Smooth muscle cell (in vitro differentiated cells): ENCODE data around the gene BUD23. TPM values are rescaled to one million over a fixed set of nuclear protein-coding genes. Genes with fewer than 3 reads are reported as not detected.

Experiments
- DNase-seq: peaks from one replicate; lab custom pipeline; 2025; ENCODE audit not compliant: unreplicated experiment; lab: John Stamatoyannopoulos, UW
- H2AFZ ChIP-seq: fragments of 200-600 bp; sonication (generic); 2 replicates; pipeline ENCODE4 v1.6.0; 2016; ENCODE audit warnings: antibody characterized with exemption, low read depth, mild to moderate bottlenecking
- H3F3A ChIP-seq: fragments of 200-600 bp; sonication (generic); 2 replicates; pipeline ENCODE4 v1.6.0; 2017; ENCODE audit warnings: antibody characterized with exemption, low read depth
- H3K27ac ChIP-seq: fragments of 200-600 bp; sonication (generic); 2 replicates; pipeline ENCODE4 v1.5.1; 2016; ENCODE audit warnings: low read depth, mild to moderate bottlenecking
- H3K27me3 ChIP-seq: fragments of 200-600 bp; sonication (generic); 2 replicates; pipeline ENCODE4 v1.6.1; 2016; ENCODE audit warnings: low read depth, mild to moderate bottlenecking
- H3K36me3 ChIP-seq: fragments of 200-600 bp; sonication (generic); 2 replicates; pipeline ENCODE4 v1.5.1; 2016; ENCODE audit warnings: low read depth
- H3K4me1 ChIP-seq: fragments of 200-600 bp; sonication (generic); 2 replicates; pipeline ENCODE4 v1.5.1; 2016; ENCODE audit warnings: low read depth
- H3K4me2 ChIP-seq: fragments of 200-600 bp; sonication (generic); 2 replicates; pipeline ENCODE4 v1.6.0; 2016; ENCODE audit warnings: mild to moderate bottlenecking
- H3K4me3 ChIP-seq: fragments of 200-600 bp; sonication (generic); 2 replicates; pipeline ENCODE4 v1.5.1; 2016; ENCODE audit warnings: mild to moderate bottlenecking
- H3K79me2 ChIP-seq: fragments of 200-600 bp; sonication (generic); 2 replicates; pipeline ENCODE4 v1.6.0; 2016; ENCODE audit warnings: low read depth, mild to moderate bottlenecking
- H3K9ac ChIP-seq: fragments of 200-600 bp; sonication (generic); 2 replicates; pipeline ENCODE4 v1.6.0; 2016; ENCODE audit warnings: low read depth
- H3K9me3 ChIP-seq: fragments of 200-600 bp; sonication (generic); replicated peaks from 2 replicates; pipeline ENCODE4 v1.5.1; 2016; ENCODE audit warnings: low read depth
- H4K20me1 ChIP-seq: fragments of 200-600 bp; sonication (generic); 2 replicates; pipeline ENCODE4 v1.6.0; 2016; ENCODE audit warnings: low read depth
- WGBS: methylation state at CpG from one replicate; pipeline ENCODE4 v1.1.7; 2016; ENCODE audit warnings: low lambda C conversion rate; 5-methylcytosine and 5-hydroxymethylcytosine counted together
- polyA plus RNA-seq: library from polyadenylated mRNA; unstranded; fragments of >200 nt; fragmentation: Nextera tagmentation; extraction: Ambion mirVana; gene quantifications from 2 replicates; pipeline ENCODE4 v1.2.1, GENCODE V29; 2016
- total RNA-seq: library from RNA; depleted of rRNA; stranded (reverse); fragments of >200 nt; gene quantifications from 2 replicates; pipeline ENCODE4 v1.2.3, GENCODE V29; 2014
- TF ChIP-seq, protein P1 (sequence below): fragments of 200-600 bp; sonication (generic); IDR thresholded peaks from 2 replicates; pipeline ENCODE4 v1.5.1; 2017; ENCODE audit warnings: borderline replicate concordance, mild to moderate bottlenecking, antibody characterized with exemption; ENCODE audit not compliant: insufficient read depth, poor library complexity, severe bottlenecking

BUD23 gene, protein sequence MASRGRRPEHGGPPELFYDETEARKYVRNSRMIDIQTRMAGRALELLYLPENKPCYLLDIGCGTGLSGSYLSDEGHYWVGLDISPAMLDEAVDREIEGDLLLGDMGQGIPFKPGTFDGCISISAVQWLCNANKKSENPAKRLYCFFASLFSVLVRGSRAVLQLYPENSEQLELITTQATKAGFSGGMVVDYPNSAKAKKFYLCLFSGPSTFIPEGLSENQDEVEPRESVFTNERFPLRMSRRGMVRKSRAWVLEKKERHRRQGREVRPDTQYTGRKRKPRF
- total RNA-seq (35.6 and 43.0 TPM in 2 replicates), polyA plus RNA-seq (114 and 116 TPM in 2 replicates)

DNA sequence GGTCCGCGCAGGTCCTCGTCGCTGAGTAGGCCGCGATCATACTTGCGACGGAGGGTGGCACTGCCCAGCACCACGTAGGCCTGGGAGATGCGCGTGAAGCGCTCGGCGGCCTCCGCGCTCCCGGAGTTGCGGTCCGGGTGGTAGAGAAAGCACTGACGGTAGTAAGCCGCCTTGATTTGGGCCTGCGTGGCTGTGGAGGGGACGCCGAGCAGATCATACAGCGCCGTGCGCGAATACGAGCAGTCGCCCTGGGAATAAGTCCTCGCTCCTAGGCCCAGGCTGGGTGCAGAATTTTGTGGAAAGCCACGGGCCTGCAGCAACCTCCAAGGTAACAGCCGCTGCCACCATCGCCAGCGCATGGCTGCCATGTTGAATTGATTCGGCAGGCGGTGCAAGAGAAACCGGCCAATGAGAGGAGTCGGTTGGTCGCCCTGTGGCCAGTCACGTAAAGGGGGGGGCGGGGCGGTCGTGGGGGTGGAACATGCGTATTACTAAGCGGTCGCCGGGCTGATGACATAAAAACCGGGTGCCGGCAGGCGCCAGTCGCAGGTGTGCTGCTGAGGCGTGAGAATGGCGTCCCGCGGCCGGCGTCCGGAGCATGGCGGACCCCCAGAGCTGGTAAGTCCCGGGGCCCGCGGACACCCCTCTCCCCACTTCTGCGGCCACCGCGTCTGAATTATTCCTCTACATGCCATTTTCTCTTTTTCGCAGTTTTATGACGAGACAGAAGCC lies at the start of gene BUD23, which contains the start of gene DNAJC30:
Gene BUD23, plus strand, starts transcription at position 542 of the 732 bp plus-strand sequence. Its CDS starts 29 bp downstream, at position 571.
Gene DNAJC30, minus strand, starts transcription at position 398 of the 732 bp plus-strand sequence. Its CDS starts 30 bp downstream, at position 368.
- H3K4me1 ChIP-seq, result peaks cover 18% of the 10 kb centered on the region
- TF ChIP-seq, protein P1, sequence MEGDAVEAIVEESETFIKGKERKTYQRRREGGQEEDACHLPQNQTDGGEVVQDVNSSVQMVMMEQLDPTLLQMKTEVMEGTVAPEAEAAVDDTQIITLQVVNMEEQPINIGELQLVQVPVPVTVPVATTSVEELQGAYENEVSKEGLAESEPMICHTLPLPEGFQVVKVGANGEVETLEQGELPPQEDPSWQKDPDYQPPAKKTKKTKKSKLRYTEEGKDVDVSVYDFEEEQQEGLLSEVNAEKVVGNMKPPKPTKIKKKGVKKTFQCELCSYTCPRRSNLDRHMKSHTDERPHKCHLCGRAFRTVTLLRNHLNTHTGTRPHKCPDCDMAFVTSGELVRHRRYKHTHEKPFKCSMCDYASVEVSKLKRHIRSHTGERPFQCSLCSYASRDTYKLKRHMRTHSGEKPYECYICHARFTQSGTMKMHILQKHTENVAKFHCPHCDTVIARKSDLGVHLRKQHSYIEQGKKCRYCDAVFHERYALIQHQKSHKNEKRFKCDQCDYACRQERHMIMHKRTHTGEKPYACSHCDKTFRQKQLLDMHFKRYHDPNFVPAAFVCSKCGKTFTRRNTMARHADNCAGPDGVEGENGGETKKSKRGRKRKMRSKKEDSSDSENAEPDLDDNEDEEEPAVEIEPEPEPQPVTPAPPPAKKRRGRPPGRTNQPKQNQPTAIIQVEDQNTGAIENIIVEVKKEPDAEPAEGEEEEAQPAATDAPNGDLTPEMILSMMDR, result no peak
- H2AFZ ChIP-seq, result peak within 1 kb of the TSS; percentile 98
- H4K20me1 ChIP-seq, result peaks cover 21% of the 10 kb centered on the region
- peak within 1 kb of the TSS; percentile 99 for H3K4me2 ChIP-seq
- H3K4me3 ChIP-seq, result peak within 1 kb of the TSS; percentile 100
- no peaks in the 10 kb centered on the region for H3F3A ChIP-seq
- H3K9me3 ChIP-seq, result no peaks in the 10 kb centered on the region
- H3K36me3 ChIP-seq, result no peaks in the 10 kb centered on the region
- H3K27ac ChIP-seq, result peak within 1 kb of the TSS; percentile 75
- peak; percentile 95 for DNase-seq
- H3K9ac ChIP-seq, result peak within 1 kb of the TSS; percentile 90
- peaks cover 56% of the 10 kb centered on the region for H3K79me2 ChIP-seq
- H3K27me3 ChIP-seq, result no peaks in the 10 kb centered on the region
- WGBS, result 1% methylated on average over 65 of the region's 68 CpGs

- Histone ChIP-seq H2AFZ (no peak overlapping the region), H3K9ac (no peak overlapping the region)
Observed at GRCh38 chr7:73633844-73634243, 49.6 kb upstream of the BUD23 start.

DNA sequence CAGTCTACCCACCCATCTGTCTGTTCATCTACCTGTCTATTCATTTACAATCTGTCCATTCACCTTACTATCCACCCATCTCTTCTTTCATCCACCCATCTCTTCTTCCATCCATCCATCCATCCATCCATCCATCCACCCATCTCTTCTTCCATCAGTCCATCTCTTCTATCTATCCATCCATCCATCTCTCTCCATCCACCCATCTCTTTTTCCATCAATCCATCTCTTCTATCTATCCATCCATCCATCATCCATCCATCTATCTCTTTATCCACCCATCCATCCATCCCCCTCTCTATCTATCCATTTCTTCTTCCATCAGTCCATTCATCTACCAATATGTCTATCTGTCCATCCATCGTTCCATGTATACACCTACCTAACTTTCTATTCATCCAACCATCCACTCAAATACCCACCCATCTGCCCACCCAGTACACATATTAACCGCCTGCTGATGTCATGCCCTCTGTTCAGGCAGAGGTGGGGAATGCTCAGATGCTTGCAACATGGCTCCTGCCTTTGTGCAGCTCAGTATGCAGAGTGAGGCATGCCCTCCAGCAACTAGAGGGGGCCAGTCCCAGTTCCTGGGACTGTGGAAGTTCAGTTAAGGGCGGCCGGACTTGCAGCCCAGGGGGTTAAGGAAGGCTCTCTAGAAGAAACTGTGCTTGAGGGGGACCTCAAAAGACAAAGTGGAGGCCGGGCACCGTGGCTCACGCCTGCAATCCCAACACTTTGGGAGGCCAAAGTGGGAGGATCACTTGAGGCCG lies 47.8 kb upstream of the BUD23 start:
- peaks cover 7% of the 10 kb centered on the region for H3K27me3 ChIP-seq
- no peaks in the 10 kb centered on the region for H3K36me3 ChIP-seq
- no peak overlapping the region for H2AFZ ChIP-seq
- H3K27ac ChIP-seq, result no peak overlapping the region
- no peak overlapping the region for H3K4me2 ChIP-seq
- TF ChIP-seq, protein P1, result no peak
- H4K20me1 ChIP-seq, result no peaks in the 10 kb centered on the region
- WGBS, result 94% methylated on average over 8 of the region's 8 CpGs
- no peaks in the 10 kb centered on the region for H3K4me1 ChIP-seq
- no peak for DNase-seq
- H3F3A ChIP-seq, result no peaks in the 10 kb centered on the region
- H3K4me3 ChIP-seq, result no peak overlapping the region
- no peaks in the 10 kb centered on the region for H3K79me2 ChIP-seq
- no peak overlapping the region for H3K9ac ChIP-seq
- no peaks in the 10 kb centered on the region for H3K9me3 ChIP-seq

More at GRCh38 chr7:73633844-73634243, 49.6 kb upstream of the BUD23 start:
- Histone ChIP-seq H4K20me1 (no peaks in the 10 kb centered on the region), H3K4me3 (no peak overlapping the region), H3K36me3 (no peaks in the 10 kb centered on the region), H3F3A (no peaks in the 10 kb centered on the region), H3K4me2 (no peak overlapping the region), H3K27ac (no peak overlapping the region), H3K27me3 (peaks cover 7% of the 10 kb centered on the region), H3K79me2 (no peaks in the 10 kb centered on the region), H3K9me3 (no peaks in the 10 kb centered on the region), H3K4me1 (no peaks in the 10 kb centered on the region)
- TF ChIP-seq, protein P1, result no peak
- DNase-seq, result no peak
- WGBS, result 94% methylated on average over 8 of the region's 8 CpGs
